Measurements from ENCODE around the gene SBSN. TPM values are rescaled to one million over a fixed set of nuclear protein-coding genes. Genes with fewer than 3 reads are reported as not detected.

Gene SBSN
- total RNA-seq, 1 donor from 2014 or later = not detected

- no peak for DNase-seq (ENCODE audit: low read depth)
- TF ChIP-seq, protein P1, sequence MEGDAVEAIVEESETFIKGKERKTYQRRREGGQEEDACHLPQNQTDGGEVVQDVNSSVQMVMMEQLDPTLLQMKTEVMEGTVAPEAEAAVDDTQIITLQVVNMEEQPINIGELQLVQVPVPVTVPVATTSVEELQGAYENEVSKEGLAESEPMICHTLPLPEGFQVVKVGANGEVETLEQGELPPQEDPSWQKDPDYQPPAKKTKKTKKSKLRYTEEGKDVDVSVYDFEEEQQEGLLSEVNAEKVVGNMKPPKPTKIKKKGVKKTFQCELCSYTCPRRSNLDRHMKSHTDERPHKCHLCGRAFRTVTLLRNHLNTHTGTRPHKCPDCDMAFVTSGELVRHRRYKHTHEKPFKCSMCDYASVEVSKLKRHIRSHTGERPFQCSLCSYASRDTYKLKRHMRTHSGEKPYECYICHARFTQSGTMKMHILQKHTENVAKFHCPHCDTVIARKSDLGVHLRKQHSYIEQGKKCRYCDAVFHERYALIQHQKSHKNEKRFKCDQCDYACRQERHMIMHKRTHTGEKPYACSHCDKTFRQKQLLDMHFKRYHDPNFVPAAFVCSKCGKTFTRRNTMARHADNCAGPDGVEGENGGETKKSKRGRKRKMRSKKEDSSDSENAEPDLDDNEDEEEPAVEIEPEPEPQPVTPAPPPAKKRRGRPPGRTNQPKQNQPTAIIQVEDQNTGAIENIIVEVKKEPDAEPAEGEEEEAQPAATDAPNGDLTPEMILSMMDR (conservative IDR thresholded peaks at IDR 0.05; ENCODE audit: low read depth, low read length) = no peak
- H3K4me3 ChIP-seq (ENCODE audit: low read depth, low read length) = no peak overlapping the region
Measured at GRCh38 chr19:35562776-35563175, 34.7 kb upstream of the SBSN start.

- TF ChIP-seq, protein P1 (conservative IDR thresholded peaks at IDR 0.05; ENCODE audit: low read depth, low read length) = no peak
- no peak for DNase-seq (ENCODE audit: low read depth)
- H3K4me3 ChIP-seq (ENCODE audit: low read depth, low read length) = no peak overlapping the region
Measured at GRCh38 chr19:35562336-35562735, 34.2 kb upstream of the SBSN start.

- DNase-seq (ENCODE audit: low read depth) = no peak
- TF ChIP-seq, protein P1 (conservative IDR thresholded peaks at IDR 0.05; ENCODE audit: low read depth, low read length) = no peak
- no peak overlapping the region for H3K4me3 ChIP-seq (ENCODE audit: low read depth, low read length)
Measured at GRCh38 chr19:35561436-35561835, 33.3 kb upstream of the SBSN start.

DNA sequence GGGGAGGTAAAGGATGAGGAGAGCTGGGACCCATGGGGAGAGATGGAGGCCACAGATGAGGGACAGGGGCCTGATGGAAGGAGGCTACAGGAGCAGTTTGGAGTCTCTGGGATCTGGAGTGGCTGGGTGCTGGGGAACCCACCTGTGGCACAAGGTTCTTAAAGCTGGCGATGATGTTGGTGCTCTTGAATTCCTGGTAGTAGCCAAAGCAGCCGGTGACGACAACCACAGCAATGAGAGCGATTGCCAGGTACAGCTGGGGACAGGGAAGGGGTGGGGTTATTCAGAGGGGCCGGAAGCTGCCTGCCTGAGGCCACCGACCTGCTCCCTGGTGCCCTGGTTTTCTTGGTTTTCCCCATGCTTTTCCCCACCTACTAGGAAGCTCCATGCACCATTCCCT is 32.6 kb upstream of the SBSN start:
- TF ChIP-seq, protein P1 (conservative IDR thresholded peaks at IDR 0.05; ENCODE audit: low read depth, low read length) = no peak
- no peak for DNase-seq (ENCODE audit: low read depth)
- no peak overlapping the region for H3K4me3 ChIP-seq (ENCODE audit: low read depth, low read length)

DNA sequence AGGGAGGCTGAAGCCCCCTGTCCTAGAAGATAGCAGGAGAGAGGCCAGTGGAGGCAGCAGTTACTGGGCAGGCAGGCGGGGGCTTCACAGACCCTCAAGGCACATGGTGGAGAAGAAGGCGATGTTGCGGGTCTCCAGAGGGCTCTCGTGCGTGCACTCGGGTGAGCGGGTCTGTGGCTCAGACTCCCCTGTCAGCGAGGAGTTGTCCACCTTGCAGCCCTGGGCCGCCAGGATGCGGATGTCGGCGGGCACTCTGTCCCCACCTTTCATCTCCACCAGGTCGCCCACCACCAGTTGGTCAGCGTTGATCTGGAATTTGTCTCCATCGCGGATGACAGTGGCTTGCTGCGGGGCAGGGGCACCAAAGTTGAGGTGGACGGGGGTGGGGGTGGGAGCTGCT is 32.2 kb upstream of the SBSN start:
- H3K4me3 ChIP-seq (ENCODE audit: low read depth, low read length) = no peak overlapping the region
- TF ChIP-seq, protein P1 (conservative IDR thresholded peaks at IDR 0.05; ENCODE audit: low read depth, low read length) = no peak
- DNase-seq (ENCODE audit: low read depth) = no peak

DNA sequence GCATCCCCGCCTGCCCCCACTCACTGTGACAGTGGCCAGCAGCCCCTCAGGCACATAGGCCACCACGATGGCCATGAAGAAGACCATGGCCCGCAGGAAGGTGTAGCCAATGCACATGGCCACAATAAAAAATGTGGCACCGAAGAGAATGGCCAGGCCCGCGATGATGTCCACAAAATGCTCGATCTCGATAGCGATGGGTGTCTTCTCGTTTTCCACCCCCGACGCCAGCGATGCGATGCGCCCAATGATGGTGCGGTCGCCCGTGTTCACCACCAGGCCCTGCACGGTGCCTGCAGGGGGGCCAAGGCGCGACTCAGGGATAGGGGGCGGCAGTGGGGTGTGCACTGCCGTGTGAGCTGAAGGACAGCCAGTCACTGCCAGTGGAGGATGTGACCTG is 31.7 kb upstream of the SBSN start:
- no peak overlapping the region for H3K4me3 ChIP-seq (ENCODE audit: low read depth, low read length)
- DNase-seq (ENCODE audit: low read depth) = no peak
- TF ChIP-seq, protein P1 (conservative IDR thresholded peaks at IDR 0.05; ENCODE audit: low read depth, low read length) = no peak

GRCh38 chr19:35559281-35559659 is 31.2 kb upstream of the SBSN start:
- TF ChIP-seq, protein P1 (conservative IDR thresholded peaks at IDR 0.05; ENCODE audit: low read depth, low read length) = no peak
- no peak for DNase-seq (ENCODE audit: low read depth)
- H3K4me3 ChIP-seq (ENCODE audit: low read depth, low read length) = no peak overlapping the region
